ENCODE results near the gene ZNF608. TPM values are rescaled to one million over a fixed set of nuclear protein-coding genes. Genes with fewer than 3 reads are reported as not detected.

Gene ZNF608
- total RNA-seq, 2 experiments from 2014 or later: 22.6 to 58.8 TPM

DNA sequence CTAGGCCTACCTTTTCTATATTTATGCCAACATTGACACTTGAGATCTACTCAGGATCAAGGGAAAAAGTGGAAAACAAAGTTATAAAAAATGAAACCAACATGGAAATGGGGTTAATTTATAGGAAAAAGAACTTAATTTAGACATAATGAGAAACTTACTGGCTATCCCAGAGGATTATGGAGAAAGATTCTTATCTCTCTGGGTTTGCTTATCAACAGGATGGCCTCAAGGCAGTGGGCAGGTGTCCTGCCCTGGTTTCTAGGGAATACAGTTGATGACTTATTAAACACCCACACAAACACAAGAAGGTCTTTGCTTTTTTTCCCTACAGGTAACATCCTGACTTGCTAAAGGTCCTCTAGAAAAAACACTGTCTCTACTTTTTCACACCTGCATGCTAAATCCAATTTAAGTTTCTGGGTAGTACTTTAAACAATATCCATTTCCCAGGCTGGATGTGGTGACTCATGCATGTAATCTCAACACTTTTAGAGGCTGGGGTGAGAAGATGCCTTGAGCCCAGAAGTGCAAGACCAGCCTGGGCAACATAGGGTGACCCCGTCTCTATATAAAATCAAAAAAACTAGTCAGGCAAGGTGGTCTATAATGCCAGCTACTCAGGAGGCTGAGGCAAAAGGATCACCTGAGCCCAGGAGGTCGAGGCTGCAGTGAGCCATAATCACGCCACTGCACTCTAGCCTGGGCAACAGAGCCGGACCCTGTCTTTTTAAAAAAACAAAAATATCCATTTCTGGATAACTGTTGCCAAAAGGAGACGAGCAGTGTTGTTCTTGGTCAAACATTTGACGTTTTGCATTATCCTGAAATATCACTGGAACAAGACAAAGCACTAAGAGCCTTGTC is 6.6 kb upstream of the ZNF608 start:
- CTCF ChIA-PET (ENCODE audit: unreplicated experiment): no interaction called here
- H3K27ac ChIP-seq (ENCODE audit: low read depth, low read length, poor library complexity, severe bottlenecking): no peak overlapping the region

GRCh38 chr5:124751031-124751430 is 4.6 kb upstream of the ZNF608 start:
- H3K27ac ChIP-seq (ENCODE audit: low read depth, low read length, poor library complexity, severe bottlenecking): no peak overlapping the region
- no TSS peak for BruUV-seq (replicated peaks)
- H4K20me1 ChIP-seq (ENCODE audit: insufficient read depth, low read length): no peaks in the 10 kb centered on the region
- DNase-seq (ENCODE audit: low spot score): no peak
- no peaks in the 10 kb centered on the region for H3K36me3 ChIP-seq (ENCODE audit: insufficient read depth, low read length)
- ChIA-PET POLR2A (interaction anchor here (0.6 to 7.3 kb wide), 17 partner anchors 10 to 442 kb away, joined by 3 to 84 read pairs (median 5); no protein-coding TSS in a partner anchor), CTCF (ENCODE audit: unreplicated experiment) (no interaction called here)
- no peak for TF ChIP-seq EZH2phosphoT487 (IDR thresholded peaks at IDR 0.05; ENCODE audit: borderline replicate concordance, low read depth, low read length)
- TF ChIP-seq, protein P1, sequence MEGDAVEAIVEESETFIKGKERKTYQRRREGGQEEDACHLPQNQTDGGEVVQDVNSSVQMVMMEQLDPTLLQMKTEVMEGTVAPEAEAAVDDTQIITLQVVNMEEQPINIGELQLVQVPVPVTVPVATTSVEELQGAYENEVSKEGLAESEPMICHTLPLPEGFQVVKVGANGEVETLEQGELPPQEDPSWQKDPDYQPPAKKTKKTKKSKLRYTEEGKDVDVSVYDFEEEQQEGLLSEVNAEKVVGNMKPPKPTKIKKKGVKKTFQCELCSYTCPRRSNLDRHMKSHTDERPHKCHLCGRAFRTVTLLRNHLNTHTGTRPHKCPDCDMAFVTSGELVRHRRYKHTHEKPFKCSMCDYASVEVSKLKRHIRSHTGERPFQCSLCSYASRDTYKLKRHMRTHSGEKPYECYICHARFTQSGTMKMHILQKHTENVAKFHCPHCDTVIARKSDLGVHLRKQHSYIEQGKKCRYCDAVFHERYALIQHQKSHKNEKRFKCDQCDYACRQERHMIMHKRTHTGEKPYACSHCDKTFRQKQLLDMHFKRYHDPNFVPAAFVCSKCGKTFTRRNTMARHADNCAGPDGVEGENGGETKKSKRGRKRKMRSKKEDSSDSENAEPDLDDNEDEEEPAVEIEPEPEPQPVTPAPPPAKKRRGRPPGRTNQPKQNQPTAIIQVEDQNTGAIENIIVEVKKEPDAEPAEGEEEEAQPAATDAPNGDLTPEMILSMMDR (conservative IDR thresholded peaks at IDR 0.05; ENCODE audit: low read length): no peak
- no peaks in the 10 kb centered on the region for H3K9me3 ChIP-seq (ENCODE audit: low read length)
- no peaks in the 10 kb centered on the region for H3K9me2 ChIP-seq (ENCODE audit: insufficient read depth, low read length)
- intact Hi-C loops (cut with micrococcal nuclease; ENCODE audit: unreplicated experiment): no loop called here
- peaks cover 41% of the 10 kb centered on the region for H3K4me1 ChIP-seq (ENCODE audit: insufficient read depth, low read length, poor library complexity, severe bottlenecking)
- no peak overlapping the region for H3K4me2 ChIP-seq (ENCODE audit: low read length)
- no peak overlapping the region for H3K4me3 ChIP-seq (ENCODE audit: low read depth, low read length, poor library complexity, severe bottlenecking)
- H3K79me2 ChIP-seq (ENCODE audit: insufficient read depth, low read depth, low read length): peaks cover 14% of the 10 kb centered on the region; the same call in 1 of the 2 replicates
- peak overlapping the region; percentile 74; the same call in 1 of the 2 replicates for H2AFZ ChIP-seq (ENCODE audit: low read length)

More for the DNA sequence above, 6.6 kb upstream of the ZNF608 start:
- Histone ChIP-seq H3K9me3 (ENCODE audit: low read length) (no peaks in the 10 kb centered on the region), H3K4me1 (ENCODE audit: insufficient read depth, low read length, poor library complexity, severe bottlenecking) (peaks cover 41% of the 10 kb centered on the region), H3K4me2 (ENCODE audit: low read length) (peak overlapping the region; percentile 77; the same call in 1 of the 2 replicates), H3K79me2 (ENCODE audit: insufficient read depth, low read depth, low read length) (0 out of 2 replicates have a peak, but pooled peaks cover under 1% of the 10 kb centered on the region), H4K20me1 (ENCODE audit: insufficient read depth, low read length) (no peaks in the 10 kb centered on the region), H3K9me2 (ENCODE audit: insufficient read depth, low read length) (no peaks in the 10 kb centered on the region), H3K36me3 (ENCODE audit: insufficient read depth, low read length) (no peaks in the 10 kb centered on the region), H2AFZ (ENCODE audit: low read length) (peak overlapping the region; percentile 98; the same call in 1 of the 2 replicates), H3K4me3 (ENCODE audit: low read depth, low read length, poor library complexity, severe bottlenecking) (no peak overlapping the region)
- no peak for DNase-seq (ENCODE audit: low spot score)
- POLR2A ChIA-PET: no interaction called here
- BruUV-seq (replicated peaks): no TSS peak
- TF ChIP-seq, protein P1 (conservative IDR thresholded peaks at IDR 0.05; ENCODE audit: low read length): no peak
- TF ChIP-seq EZH2phosphoT487 (IDR thresholded peaks at IDR 0.05; ENCODE audit: borderline replicate concordance, low read depth, low read length): no peak
- intact Hi-C loops (cut with micrococcal nuclease; ENCODE audit: unreplicated experiment): no loop called here
